ENCODE results near the gene NOSTRIN. TPM values are rescaled to one million over a fixed set of nuclear protein-coding genes. Genes with fewer than 3 reads are reported as not detected.
"Not testable (repeated sequence)": the region's sequence is repeated elsewhere in the genome, so short reads cannot be mapped to it uniquely, and the experiment has no call there.

NOSTRIN gene
- polyA plus RNA-seq, 1 donor (not counting 4 experiments of a cell fraction or from before 2014, with no cell fraction given) = not detected

- no peaks in the 10 kb centered on the region for H3K79me2 ChIP-seq (ENCODE audit: control insufficient read depth, insufficient read depth, low read length)
- peaks cover 12% of the 10 kb centered on the region for H3K4me1 ChIP-seq (ENCODE audit: control insufficient read depth, extremely low read depth, insufficient read depth, low read length)
- H2AFZ ChIP-seq (ENCODE audit: control insufficient read depth, low read length) = no peak overlapping the region
- peaks cover 2 to 5% of the 10 kb centered on the region in 2 experiments for H3K36me3 ChIP-seq (ENCODE audit: control insufficient read depth in 2 of 2, extremely low read depth in 1 of 2, insufficient read depth in 2 of 2, low read length in 2 of 2)
- H3K4me2 ChIP-seq (ENCODE audit: control insufficient read depth, extremely low read depth, insufficient read depth, low read depth, low read length) = no peak overlapping the region
- no peak for DNase-seq (ENCODE audit: low read depth, low spot score)
- no peak for TF ChIP-seq EZH2 (IDR thresholded peaks at IDR 0.05; ENCODE audit: low read length)
- FAIRE-seq = no peak
- no peak overlapping the region for H3K27ac ChIP-seq (ENCODE audit: control insufficient read depth, insufficient read depth, low read length)
- no peak overlapping the region for H3K4me3 ChIP-seq (ENCODE audit: control insufficient read depth in 2 of 3, extremely low read depth in 1 of 3, insufficient read depth in 2 of 3, low read depth in 1 of 3, low read length in 3 of 3)
- no peak overlapping the region for H3K9ac ChIP-seq (ENCODE audit: control insufficient read depth, extremely low read depth, insufficient read depth, low read length)
- dilution Hi-C loops (cut with MboI; ENCODE audit: extremely low pct_ligation_motif_present, low sequenced_read_pairs) = no loop called here
- no peaks in the 10 kb centered on the region for H4K20me1 ChIP-seq (ENCODE audit: control insufficient read depth, extremely low read depth, insufficient read depth, low read length)
- H3K27me3 ChIP-seq (ENCODE audit: control insufficient read depth, extremely low read depth, insufficient read depth, low read length) = no peaks in the 10 kb centered on the region
- H3K9me3 ChIP-seq (ENCODE audit: control insufficient read depth, low read depth, low read length) = no peaks in the 10 kb centered on the region
- no peaks in the 10 kb centered on the region for H3K9me1 ChIP-seq (ENCODE audit: control insufficient read depth, extremely low read depth, insufficient read depth, low read length)
Measured at GRCh38 chr2:168767258-168767657, 35.2 kb upstream of the NOSTRIN start.

DNA sequence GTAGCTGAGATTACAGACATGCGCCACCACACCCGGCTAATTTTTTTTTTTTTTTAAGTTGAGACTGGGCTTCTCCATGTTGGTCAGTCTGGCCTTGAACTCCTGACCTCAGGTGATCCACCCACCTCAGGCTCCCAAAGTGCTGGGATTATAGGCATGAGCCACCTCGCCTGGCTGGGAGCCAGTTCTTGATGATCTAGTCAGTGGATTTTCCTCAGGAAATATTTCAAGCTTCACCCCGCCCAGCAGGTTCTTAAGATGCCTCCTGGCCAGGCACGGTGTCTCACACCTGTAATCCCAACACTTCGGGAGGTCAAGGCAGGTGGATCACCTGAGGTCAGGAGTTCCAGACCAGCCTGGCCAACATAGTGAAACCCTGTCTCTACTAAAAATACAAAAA lies 34.1 kb upstream of the NOSTRIN start:
- H3K4me2 ChIP-seq (ENCODE audit: control insufficient read depth, extremely low read depth, insufficient read depth, low read depth, low read length); DNase-seq (ENCODE audit: low read depth, low spot score); dilution Hi-C loops (cut with MboI; ENCODE audit: extremely low pct_ligation_motif_present, low sequenced_read_pairs); FAIRE-seq; H3K27ac ChIP-seq (ENCODE audit: control insufficient read depth, insufficient read depth, low read length); H3K79me2 ChIP-seq (ENCODE audit: control insufficient read depth, insufficient read depth, low read length); H3K9me3 ChIP-seq (ENCODE audit: control insufficient read depth, low read depth, low read length); H3K27me3 ChIP-seq (ENCODE audit: control insufficient read depth, extremely low read depth, insufficient read depth, low read length); H3K4me3 ChIP-seq (ENCODE audit: control insufficient read depth in 2 of 3, extremely low read depth in 1 of 3, insufficient read depth in 2 of 3, low read depth in 1 of 3, low read length in 3 of 3); H2AFZ ChIP-seq (ENCODE audit: control insufficient read depth, low read length); H4K20me1 ChIP-seq (ENCODE audit: control insufficient read depth, extremely low read depth, insufficient read depth, low read length); H3K9me1 ChIP-seq (ENCODE audit: control insufficient read depth, extremely low read depth, insufficient read depth, low read length); H3K36me3 ChIP-seq (ENCODE audit: control insufficient read depth in 2 of 2, extremely low read depth in 1 of 2, insufficient read depth in 2 of 2, low read length in 2 of 2); H3K9ac ChIP-seq (ENCODE audit: control insufficient read depth, extremely low read depth, insufficient read depth, low read length): not testable (repeated sequence)
- peaks cover 12% of the 10 kb centered on the region for H3K4me1 ChIP-seq (ENCODE audit: control insufficient read depth, extremely low read depth, insufficient read depth, low read length)

- DNase-seq (ENCODE audit: low read depth, low spot score) = no peak
Measured at GRCh38 chr2:168770796-168771195, 31.6 kb upstream of the NOSTRIN start.

More at GRCh38 chr2:168770796-168771195, 31.6 kb upstream of the NOSTRIN start:
- Histone ChIP-seq H3K4me2 (ENCODE audit: control insufficient read depth, extremely low read depth, insufficient read depth, low read depth, low read length) (no peak overlapping the region), H3K79me2 (ENCODE audit: control insufficient read depth, insufficient read depth, low read length) (no peaks in the 10 kb centered on the region), H3K9ac (ENCODE audit: control insufficient read depth, extremely low read depth, insufficient read depth, low read length) (no peak overlapping the region), H3K27me3 (ENCODE audit: control insufficient read depth, extremely low read depth, insufficient read depth, low read length) (no peaks in the 10 kb centered on the region), H3K36me3 (ENCODE audit: control insufficient read depth in 2 of 2, extremely low read depth in 1 of 2, insufficient read depth in 2 of 2, low read length in 2 of 2) (peaks cover 2 to 8% of the 10 kb centered on the region in 2 experiments), H3K27ac (ENCODE audit: control insufficient read depth, insufficient read depth, low read length) (no peak overlapping the region), H4K20me1 (ENCODE audit: control insufficient read depth, extremely low read depth, insufficient read depth, low read length) (no peaks in the 10 kb centered on the region), H3K4me3 (ENCODE audit: control insufficient read depth in 2 of 3, extremely low read depth in 1 of 3, insufficient read depth in 2 of 3, low read depth in 1 of 3, low read length in 3 of 3) (no peak overlapping the region), H3K4me1 (ENCODE audit: control insufficient read depth, extremely low read depth, insufficient read depth, low read length) (peaks cover 12% of the 10 kb centered on the region), H2AFZ (ENCODE audit: control insufficient read depth, low read length) (no peak overlapping the region), H3K9me1 (ENCODE audit: control insufficient read depth, extremely low read depth, insufficient read depth, low read length) (no peaks in the 10 kb centered on the region), H3K9me3 (ENCODE audit: control insufficient read depth, low read depth, low read length) (no peaks in the 10 kb centered on the region)
- dilution Hi-C loops (cut with MboI; ENCODE audit: extremely low pct_ligation_motif_present, low sequenced_read_pairs) = no loop called here
- FAIRE-seq = no peak
- TF ChIP-seq EZH2 (IDR thresholded peaks at IDR 0.05; ENCODE audit: low read length) = no peak
- TF ChIP-seq, protein P1, sequence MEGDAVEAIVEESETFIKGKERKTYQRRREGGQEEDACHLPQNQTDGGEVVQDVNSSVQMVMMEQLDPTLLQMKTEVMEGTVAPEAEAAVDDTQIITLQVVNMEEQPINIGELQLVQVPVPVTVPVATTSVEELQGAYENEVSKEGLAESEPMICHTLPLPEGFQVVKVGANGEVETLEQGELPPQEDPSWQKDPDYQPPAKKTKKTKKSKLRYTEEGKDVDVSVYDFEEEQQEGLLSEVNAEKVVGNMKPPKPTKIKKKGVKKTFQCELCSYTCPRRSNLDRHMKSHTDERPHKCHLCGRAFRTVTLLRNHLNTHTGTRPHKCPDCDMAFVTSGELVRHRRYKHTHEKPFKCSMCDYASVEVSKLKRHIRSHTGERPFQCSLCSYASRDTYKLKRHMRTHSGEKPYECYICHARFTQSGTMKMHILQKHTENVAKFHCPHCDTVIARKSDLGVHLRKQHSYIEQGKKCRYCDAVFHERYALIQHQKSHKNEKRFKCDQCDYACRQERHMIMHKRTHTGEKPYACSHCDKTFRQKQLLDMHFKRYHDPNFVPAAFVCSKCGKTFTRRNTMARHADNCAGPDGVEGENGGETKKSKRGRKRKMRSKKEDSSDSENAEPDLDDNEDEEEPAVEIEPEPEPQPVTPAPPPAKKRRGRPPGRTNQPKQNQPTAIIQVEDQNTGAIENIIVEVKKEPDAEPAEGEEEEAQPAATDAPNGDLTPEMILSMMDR (optimal IDR thresholded peaks at IDR 0.05 in 1 of 3, IDR thresholded peaks at IDR 0.05 in 1 of 3, conservative IDR thresholded peaks at IDR 0.05 in 1 of 3; ENCODE audit: extremely low read depth in 1 of 3, insufficient read depth in 2 of 3, low read length in 3 of 3) = no peak

All from keratinocyte (primary cell).